Activated naive CD8-positive, alpha-beta T cell (primary cell): Measurements from ENCODE around the gene ARID5B.

Source experiments
- H3K27ac Mint-ChIP-seq: one replicate; pipeline ENCODE4 v1.8.0; 2021; ENCODE audit warnings: mixed read lengths
- H3K27me3 Mint-ChIP-seq: one replicate; pipeline ENCODE4 v1.8.0; 2021; ENCODE audit warnings: mixed read lengths
- H3K36me3 Mint-ChIP-seq: one replicate; pipeline ENCODE4 v1.8.0; 2021; ENCODE audit warnings: mixed read lengths
- H3K4me1 Mint-ChIP-seq: one replicate; pipeline ENCODE4 v1.8.0; 2021; ENCODE audit warnings: low read depth, mixed read lengths
- H3K4me3 Mint-ChIP-seq: one replicate; pipeline ENCODE4 v1.8.0; 2021; ENCODE audit warnings: mild to moderate bottlenecking, mixed read lengths
- H3K9me3 Mint-ChIP-seq: one replicate; pipeline ENCODE4 v1.8.0; 2021; ENCODE audit warnings: low read depth, mixed read lengths

ARID5B gene

DNA sequence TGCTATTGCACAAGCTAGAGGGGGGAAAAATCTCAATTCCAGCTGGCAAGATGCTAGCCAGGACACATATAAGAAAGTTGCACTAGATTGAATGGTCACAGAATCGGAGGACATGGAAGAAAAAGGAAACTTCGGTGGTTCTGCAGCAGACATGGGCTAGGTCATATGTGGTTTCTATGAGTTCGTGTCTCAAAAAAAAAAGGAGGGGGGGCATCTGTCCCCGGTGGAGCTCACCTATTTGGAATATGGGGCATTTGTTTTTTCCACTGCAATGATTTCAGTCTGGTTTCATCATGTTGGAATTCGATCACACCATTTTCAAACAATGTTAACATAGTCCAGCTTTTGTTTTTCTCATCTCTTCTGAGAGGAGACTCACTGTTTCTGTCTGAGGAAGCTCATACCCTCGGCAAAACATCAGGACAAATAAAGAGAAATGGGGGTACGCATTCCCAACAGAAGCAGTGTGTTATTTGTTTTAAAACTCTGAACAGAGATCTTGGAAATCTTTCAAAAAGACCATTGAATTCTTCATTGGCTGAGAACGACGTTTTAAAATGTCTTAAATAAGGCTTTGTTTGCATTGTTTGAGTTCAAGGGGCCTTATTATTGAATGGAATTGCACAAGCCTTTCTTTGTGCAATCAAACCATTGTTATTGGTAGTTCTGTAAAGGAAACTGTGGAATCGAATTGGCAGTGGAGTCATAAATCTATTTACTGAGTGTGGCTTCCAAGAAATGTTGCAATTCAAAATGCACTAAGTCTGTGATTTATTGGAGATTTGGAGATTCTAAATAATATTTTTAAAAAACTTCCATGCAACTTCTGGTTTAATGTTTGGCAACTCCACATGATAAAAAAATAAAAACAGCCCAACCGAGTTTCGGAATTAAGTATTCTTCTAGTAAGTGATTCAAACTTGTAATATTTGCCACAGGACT lies 194.0 kb downstream of the ARID5B start:
- peaks cover 31% of the 10 kb centered on the region for H3K36me3 Mint-ChIP-seq
- no peaks in the 10 kb centered on the region for H3K9me3 Mint-ChIP-seq
- H3K4me1 Mint-ChIP-seq = peaks cover 2% of the 10 kb centered on the region
- H3K4me3 Mint-ChIP-seq = no peak overlapping the region
- no peak overlapping the region for H3K27ac Mint-ChIP-seq
- no peaks in the 10 kb centered on the region for H3K27me3 Mint-ChIP-seq

- Mint-ChIP-seq H3K27me3 (no peaks in the 10 kb centered on the region), H3K27ac (no peak overlapping the region), H3K4me3 (no peak overlapping the region), H3K4me1 (peaks cover 2% of the 10 kb centered on the region), H3K36me3 (peaks cover 23% of the 10 kb centered on the region), H3K9me3 (no peaks in the 10 kb centered on the region)
Observed at GRCh38 chr10:62096256-62096933, 194.9 kb downstream of the ARID5B start.

DNA sequence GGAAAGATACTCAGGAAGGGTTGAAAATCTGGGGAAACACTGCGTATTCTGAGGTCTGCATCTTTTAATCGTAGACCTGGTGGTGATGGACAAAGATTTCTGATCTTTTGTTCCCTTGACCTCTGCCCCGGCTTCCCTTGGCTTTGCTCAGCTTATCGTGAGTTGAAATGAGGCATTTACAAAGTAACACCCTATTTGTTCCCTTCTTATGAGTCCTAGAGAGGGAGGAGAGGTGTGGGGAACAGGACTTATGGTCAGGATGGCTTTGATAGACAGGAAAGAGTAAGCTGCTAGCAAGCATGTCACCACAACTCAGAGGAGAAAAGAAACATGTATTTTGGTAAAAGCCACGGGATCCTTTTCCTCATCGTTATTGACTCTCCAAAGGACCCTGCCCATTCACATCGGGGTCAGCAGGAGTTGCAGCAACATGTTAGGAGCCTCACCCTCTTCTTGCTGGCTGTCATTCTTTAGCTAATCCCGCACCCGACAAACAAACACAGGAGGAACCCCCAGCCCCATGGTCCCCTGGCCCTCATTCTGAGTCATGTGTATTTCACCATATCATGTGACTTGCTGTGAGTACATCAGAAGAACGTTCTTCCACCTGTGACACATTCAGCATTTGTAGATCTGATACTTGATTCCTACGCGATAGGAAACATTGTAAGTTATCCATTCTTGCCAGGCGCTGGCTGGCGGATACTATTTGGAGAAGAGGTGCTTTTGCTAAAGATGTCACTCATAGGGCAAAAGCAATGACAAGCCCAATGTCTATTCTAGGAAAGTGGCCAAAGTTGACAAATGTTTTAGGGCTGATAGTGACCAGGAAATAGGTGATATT lies 197.0 kb downstream of the ARID5B start:
- H3K9me3 Mint-ChIP-seq = no peaks in the 10 kb centered on the region
- peak overlapping the region; percentile 16 for H3K27ac Mint-ChIP-seq
- peaks cover 2% of the 10 kb centered on the region for H3K4me1 Mint-ChIP-seq
- no peaks in the 10 kb centered on the region for H3K27me3 Mint-ChIP-seq
- no peak overlapping the region for H3K4me3 Mint-ChIP-seq
- H3K36me3 Mint-ChIP-seq = peaks cover 15% of the 10 kb centered on the region

DNA sequence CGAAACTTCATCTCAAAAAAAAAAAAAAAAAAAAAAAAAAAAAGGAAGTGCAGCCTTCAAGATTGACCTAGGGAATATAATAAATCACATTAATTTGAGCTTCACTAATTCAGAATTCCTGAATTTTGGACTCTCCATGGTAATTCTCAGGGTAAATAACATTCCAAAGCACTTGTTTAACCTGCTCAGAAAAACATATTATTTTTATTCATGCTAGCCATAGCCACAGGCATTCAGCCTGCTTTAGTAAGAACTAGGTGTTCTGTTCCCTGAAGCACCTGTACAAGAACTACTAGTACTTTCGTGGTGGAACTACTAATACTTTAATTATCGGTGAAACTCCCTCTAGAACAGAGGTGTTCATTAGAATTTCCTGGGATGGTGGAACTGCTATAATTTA lies 197.8 kb downstream of the ARID5B start:
- no peak overlapping the region for H3K27ac Mint-ChIP-seq
- H3K9me3 Mint-ChIP-seq = no peaks in the 10 kb centered on the region
- no peaks in the 10 kb centered on the region for H3K27me3 Mint-ChIP-seq
- peaks cover 10% of the 10 kb centered on the region for H3K36me3 Mint-ChIP-seq
- H3K4me3 Mint-ChIP-seq = no peak overlapping the region
- H3K4me1 Mint-ChIP-seq = peaks cover 2% of the 10 kb centered on the region

GRCh38 chr10:62103857-62104256 lies 202.4 kb downstream of the ARID5B start:
- Mint-ChIP-seq H3K4me3 (no peak overlapping the region), H3K4me1 (peaks cover 16% of the 10 kb centered on the region), H3K27me3 (no peaks in the 10 kb centered on the region), H3K9me3 (no peaks in the 10 kb centered on the region), H3K27ac (no peak overlapping the region), H3K36me3 (no peaks in the 10 kb centered on the region)

- no peaks in the 10 kb centered on the region for H3K9me3 Mint-ChIP-seq
- peaks cover 32% of the 10 kb centered on the region for H3K4me1 Mint-ChIP-seq
Observed at GRCh38 chr10:62106929-62107519, 205.5 kb downstream of the ARID5B start.

GRCh38 chr10:62108759-62109586 lies 207.5 kb downstream of the ARID5B start:
- H3K9me3 Mint-ChIP-seq = no peaks in the 10 kb centered on the region
- H3K4me3 Mint-ChIP-seq = no peak overlapping the region

More at GRCh38 chr10:62106929-62107519, 205.5 kb downstream of the ARID5B start:
- no peak overlapping the region for H3K4me3 Mint-ChIP-seq
- H3K27me3 Mint-ChIP-seq = no peaks in the 10 kb centered on the region
- no peaks in the 10 kb centered on the region for H3K36me3 Mint-ChIP-seq
- H3K27ac Mint-ChIP-seq = peak overlapping the region; percentile 19

DNA sequence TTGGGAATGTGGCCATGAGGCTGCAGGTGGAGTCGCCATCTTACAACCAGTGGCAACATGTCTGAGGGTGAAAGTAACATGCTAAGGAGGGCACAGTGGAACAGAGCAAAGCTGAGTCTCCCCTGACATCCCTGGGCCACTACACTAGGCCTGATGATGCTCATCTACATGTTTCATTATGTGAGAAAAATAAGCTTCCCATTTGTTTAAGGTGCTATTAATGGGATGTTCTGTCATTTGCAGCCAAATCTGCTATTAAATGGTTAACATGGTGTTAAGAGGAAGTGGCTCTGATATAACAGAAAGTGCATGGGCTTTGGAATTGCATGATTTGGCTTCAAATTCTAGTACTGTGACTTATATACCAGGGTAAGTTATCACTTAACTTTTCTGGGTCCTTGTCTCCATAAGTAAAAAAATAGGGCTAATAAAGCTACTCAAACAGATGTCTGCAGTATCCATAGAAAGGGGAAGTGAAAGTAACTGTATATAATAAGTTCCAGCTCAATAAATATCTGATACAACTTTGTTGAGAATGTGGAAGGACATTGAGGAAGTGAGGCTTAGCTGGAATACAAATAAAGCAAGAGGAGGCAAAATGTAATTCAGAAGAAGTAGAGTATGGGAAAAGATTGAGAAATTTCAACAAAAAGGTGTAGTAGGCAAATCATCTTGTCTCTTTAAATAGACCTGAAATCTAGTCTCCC lies 208.2 kb downstream of the ARID5B start:
- peaks cover 32% of the 10 kb centered on the region for H3K4me1 Mint-ChIP-seq
- no peaks in the 10 kb centered on the region for H3K27me3 Mint-ChIP-seq
- no peaks in the 10 kb centered on the region for H3K36me3 Mint-ChIP-seq
- no peak overlapping the region for H3K4me3 Mint-ChIP-seq
- H3K9me3 Mint-ChIP-seq = no peaks in the 10 kb centered on the region
- H3K27ac Mint-ChIP-seq = peak overlapping the region; percentile 13

More at GRCh38 chr10:62108759-62109586, 207.5 kb downstream of the ARID5B start:
- no peaks in the 10 kb centered on the region for H3K27me3 Mint-ChIP-seq
- H3K36me3 Mint-ChIP-seq = no peaks in the 10 kb centered on the region
- H3K27ac Mint-ChIP-seq = peak overlapping the region; percentile 16
- peaks cover 32% of the 10 kb centered on the region for H3K4me1 Mint-ChIP-seq

DNA sequence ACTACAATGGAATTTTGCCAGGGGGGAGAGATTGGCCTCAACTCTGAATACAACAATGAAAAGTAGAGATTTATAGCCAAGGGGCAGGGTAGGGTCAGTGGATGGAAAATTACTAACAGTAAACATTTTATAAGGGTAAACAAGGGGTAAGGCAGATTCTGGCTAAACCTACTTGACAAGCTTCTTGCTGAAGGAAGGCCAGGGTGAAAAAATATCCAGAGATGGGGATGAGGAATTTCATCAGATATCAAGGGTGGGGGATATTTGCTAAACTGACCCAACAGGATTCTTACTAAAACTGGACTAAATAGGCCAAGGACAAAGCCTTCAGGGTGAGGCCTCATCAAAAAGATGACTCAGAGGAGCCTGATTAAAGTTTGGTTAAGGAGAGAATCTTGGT lies 210.8 kb downstream of the ARID5B start:
- no peaks in the 10 kb centered on the region for H3K27me3 Mint-ChIP-seq
- H3K27ac Mint-ChIP-seq = peak overlapping the region; percentile 46
- no peaks in the 10 kb centered on the region for H3K36me3 Mint-ChIP-seq
- H3K4me1 Mint-ChIP-seq = peaks cover 24% of the 10 kb centered on the region
- no peak overlapping the region for H3K4me3 Mint-ChIP-seq
- H3K9me3 Mint-ChIP-seq = no peaks in the 10 kb centered on the region

- Mint-ChIP-seq H3K4me1 (peaks cover 21% of the 10 kb centered on the region), H3K36me3 (no peaks in the 10 kb centered on the region), H3K4me3 (no peak overlapping the region), H3K9me3 (no peaks in the 10 kb centered on the region), H3K27me3 (no peaks in the 10 kb centered on the region), H3K27ac (no peak overlapping the region)
Observed at GRCh38 chr10:62112963-62113362, 211.5 kb downstream of the ARID5B start.

- no peak overlapping the region for H3K4me3 Mint-ChIP-seq
- H3K4me1 Mint-ChIP-seq = peaks cover 17% of the 10 kb centered on the region
- no peaks in the 10 kb centered on the region for H3K36me3 Mint-ChIP-seq
- no peaks in the 10 kb centered on the region for H3K27me3 Mint-ChIP-seq
- H3K27ac Mint-ChIP-seq = no peak overlapping the region
- H3K9me3 Mint-ChIP-seq = no peaks in the 10 kb centered on the region
Observed at GRCh38 chr10:62113680-62114079, 212.2 kb downstream of the ARID5B start.

DNA sequence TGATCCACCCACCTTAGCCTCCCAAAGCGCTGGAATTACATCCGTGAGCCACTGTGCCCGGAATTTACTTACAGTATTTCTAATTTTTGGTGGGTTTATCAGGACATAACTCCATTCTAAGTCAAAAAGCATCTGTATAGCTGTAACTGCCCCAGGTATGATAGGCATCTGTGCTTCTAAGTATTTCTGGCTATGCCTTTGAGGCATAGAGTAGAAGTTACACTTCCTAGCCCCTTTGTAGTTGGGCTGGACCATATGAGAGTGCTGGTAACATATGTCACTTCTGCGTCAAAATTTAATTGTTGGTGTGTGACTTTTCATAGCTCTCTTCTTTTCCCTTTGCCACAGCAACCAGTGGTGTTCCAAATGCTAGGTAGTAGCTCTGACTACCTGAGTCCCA lies 213.8 kb downstream of the ARID5B start:
- Mint-ChIP-seq H3K27me3 (no peaks in the 10 kb centered on the region), H3K9me3 (no peaks in the 10 kb centered on the region), H3K36me3 (peaks cover 3% of the 10 kb centered on the region), H3K27ac (no peak overlapping the region), H3K4me1 (peaks cover 8% of the 10 kb centered on the region), H3K4me3 (no peak overlapping the region)

DNA sequence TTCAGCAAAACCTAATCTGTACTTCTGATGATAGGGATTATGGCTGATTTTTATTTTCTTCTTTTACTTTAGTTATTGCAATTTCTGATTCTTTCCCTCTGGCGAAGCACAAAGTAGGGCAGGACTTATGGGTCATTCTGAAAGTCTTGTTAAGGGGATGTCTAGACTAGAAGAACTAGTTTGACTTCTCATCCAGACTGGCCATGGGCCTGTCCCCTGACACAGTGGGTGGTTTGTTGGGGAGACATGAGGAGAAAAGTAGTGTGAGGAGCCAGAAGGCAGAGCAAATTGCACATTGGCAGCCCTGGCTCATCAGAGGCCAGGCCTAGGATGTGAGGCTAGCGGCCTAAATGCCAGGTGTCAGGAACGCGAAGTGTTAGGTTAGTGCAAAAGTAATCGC lies 214.3 kb downstream of the ARID5B start:
- Mint-ChIP-seq H3K36me3 (peaks cover 3% of the 10 kb centered on the region), H3K9me3 (no peaks in the 10 kb centered on the region), H3K27me3 (no peaks in the 10 kb centered on the region), H3K4me1 (peaks cover 7% of the 10 kb centered on the region), H3K4me3 (no peak overlapping the region), H3K27ac (no peak overlapping the region)
